IMR-90 (cell line): ENCODE results near the gene KCNIP1. TPM values are rescaled to one million over a fixed set of nuclear protein-coding genes. Genes with fewer than 3 reads are reported as not detected.

ENCODE experiments used
- ATAC-seq: fragments of 200-7000 bp; cut with Tn5 transposase; 2 replicates; pipeline ENCODE4 v1.9.1; 2020; ENCODE audit warnings: low read depth, mild to moderate bottlenecking, moderate library complexity
- BruUV-seq: library from RNA; stranded (reverse); fragments of 400-500 nt; replicated peaks from 2 replicates; lab custom pipeline; 2021; lab: Mats Ljungman, UMichigan
- CTCF ChIA-PET: fragments of 300-600 bp; formaldehyde crosslinking; extraction: SDS; loops from one replicate; lab custom pipeline; 2021; ENCODE audit warnings: antibody characterized with exemption; lab: Yijun Ruan, JAX
- POLR2A ChIA-PET: fragments of 300-600 bp; sonication (Branson Sonifier 250); formaldehyde crosslinking; loops from one replicate; lab custom pipeline; 2022; ENCODE audit warnings: antibody characterized with exemption; ENCODE audit not compliant: unreplicated experiment; lab: Charles Lee
- DNase-seq: peaks from one replicate; pipeline ENCODE4 v3.0.0; 2013
- H2AFZ ChIP-seq: replicated peaks from 2 replicates; pipeline ENCODE3; 2013; ENCODE audit warnings: low read length, mild to moderate bottlenecking; ENCODE audit not compliant: poor library complexity
- H2AK5ac ChIP-seq: 2 replicates; pipeline ENCODE4 v1.6.1; 2013; ENCODE audit warnings: low read depth, low read length, inconsistent platforms
- H2AK9ac ChIP-seq: replicated peaks from 2 replicates; pipeline ENCODE3; 2013; ENCODE audit warnings: mild to moderate bottlenecking, low read depth, low read length, moderate library complexity; ENCODE audit not compliant: poor library complexity
- H2BK120ac ChIP-seq: 2 replicates; pipeline ENCODE4 v1.6.1; 2013; ENCODE audit warnings: low read depth, low read length, inconsistent platforms
- H2BK15ac ChIP-seq: 3 replicates; pipeline ENCODE4 v1.6.1; 2013; ENCODE audit warnings: low read depth, low read length, inconsistent platforms
- H2BK20ac ChIP-seq: 2 replicates; pipeline ENCODE4 v1.6.1; 2013; ENCODE audit warnings: low read depth, mild to moderate bottlenecking, inconsistent platforms, low read length, moderate library complexity
- H2BK5ac ChIP-seq: 2 replicates; pipeline ENCODE4 v1.6.1; 2013; ENCODE audit warnings: mild to moderate bottlenecking, low read depth, low read length, inconsistent platforms; ENCODE audit not compliant: poor library complexity, severe bottlenecking
- H3K14ac ChIP-seq: replicated peaks from 2 replicates; pipeline ENCODE4 v1.6.1; 2013; ENCODE audit warnings: low read depth, low read length, inconsistent platforms
- H3K18ac ChIP-seq: 2 replicates; pipeline ENCODE4 v1.6.1; 2013; ENCODE audit warnings: low read depth, low read length, control low read depth
- H3K23ac ChIP-seq: 2 replicates; pipeline ENCODE4 v1.6.1; 2013; ENCODE audit warnings: low read depth, low read length, inconsistent platforms
- H3K27ac ChIP-seq: 2 replicates; pipeline ENCODE4 v1.5.1; 2013; ENCODE audit warnings: mild to moderate bottlenecking, control low read depth, low read length; ENCODE audit not compliant: insufficient read depth
- H3K27me3 ChIP-seq: 2 replicates; pipeline ENCODE4 v1.6.1; 2013; ENCODE audit warnings: low read length; ENCODE audit not compliant: control insufficient read depth, insufficient read depth
- H3K36me3 ChIP-seq: 2 replicates; pipeline ENCODE4 v1.6.1; 2013; ENCODE audit warnings: low read length, mixed read lengths; ENCODE audit not compliant: control insufficient read depth, insufficient read depth
- H3K4ac ChIP-seq: 2 replicates; pipeline ENCODE4 v1.6.1; 2013; ENCODE audit warnings: low read depth, low read length, inconsistent platforms
- H3K4me1 ChIP-seq: 2 replicates; pipeline ENCODE4 v1.6.1; 2013; ENCODE audit warnings: low read length, mixed read lengths; ENCODE audit not compliant: control insufficient read depth, insufficient read depth
- H3K4me2 ChIP-seq: 2 replicates; pipeline ENCODE4 v1.6.1; 2013; ENCODE audit warnings: low read depth, mild to moderate bottlenecking, control low read depth, low read length, moderate library complexity
- H3K4me3 ChIP-seq: 2 replicates; pipeline ENCODE4 v1.5.1; 2013; ENCODE audit warnings: low read depth, mild to moderate bottlenecking, control low read depth, low read length, moderate library complexity; ENCODE audit not compliant: insufficient read depth
- H3K56ac ChIP-seq: 2 replicates; pipeline ENCODE4 v1.6.1; 2013; ENCODE audit warnings: low read length, inconsistent platforms; ENCODE audit not compliant: insufficient read depth; ENCODE audit errors: extremely low read depth
- H3K79me1 ChIP-seq, 2 experiments: 2 replicates each; pipeline ENCODE4 v1.6.1; 2013; ENCODE audit warnings: low read length in 2 of 2, inconsistent platforms in 1 of 2, low read depth in 1 of 2
- H3K9ac ChIP-seq: 2 replicates; pipeline ENCODE4 v1.6.1; 2013; ENCODE audit warnings: low read depth, low read length, control low read depth
- H3K9me1 ChIP-seq: 2 replicates; pipeline ENCODE4 v1.6.1; 2013; ENCODE audit warnings: low read length, inconsistent platforms; ENCODE audit not compliant: insufficient read depth
- H3K9me3 ChIP-seq: 2 replicates; pipeline ENCODE4 v1.6.1; 2013; ENCODE audit warnings: low read length; ENCODE audit not compliant: control insufficient read depth, insufficient read depth
- H4K20me1 ChIP-seq: 2 replicates; pipeline ENCODE4 v1.6.1; 2013; ENCODE audit warnings: low read length, inconsistent platforms; ENCODE audit not compliant: insufficient read depth
- H4K5ac ChIP-seq: 2 replicates; pipeline ENCODE4 v1.6.1; 2013; ENCODE audit warnings: mild to moderate bottlenecking, low read depth, low read length, control low read depth
- H4K8ac ChIP-seq, 2 experiments: 2 replicates each; pipeline ENCODE4 v1.6.1; 2013; ENCODE audit warnings: low read depth in 2 of 2, low read length in 2 of 2, control low read depth in 1 of 2, inconsistent platforms in 1 of 2
- H4K91ac ChIP-seq: 2 replicates; pipeline ENCODE4 v1.6.1; 2013; ENCODE audit warnings: low read depth, low read length, inconsistent platforms; ENCODE audit not compliant: insufficient read depth
- CHD1 ChIP-seq: IDR thresholded peaks from 2 replicates; pipeline ENCODE4 v1.6.1; 2012; ENCODE audit warnings: low read depth, low read length, improper control_type of control experiment
- FOS ChIP-seq: fragments of 150-350 bp; IDR thresholded peaks from 2 replicates; pipeline ENCODE4 v1.6.1; 2016; ENCODE audit warnings: low read depth, low read length
- MAFK ChIP-seq: IDR thresholded peaks from 2 replicates; pipeline ENCODE4 v1.6.1; 2012; ENCODE audit warnings: low read depth, low read length, improper control_type of control experiment
- MAZ ChIP-seq: IDR thresholded peaks from 2 replicates; pipeline ENCODE4 v1.6.1; 2012; ENCODE audit warnings: low read depth, mild to moderate bottlenecking, low read length, improper control_type of control experiment, moderate library complexity, borderline replicate concordance
- NFE2L2 ChIP-seq: fragments of 150-350 bp; IDR thresholded peaks from 2 replicates; pipeline ENCODE4 v1.6.1; 2016; ENCODE audit warnings: low read depth, mild to moderate bottlenecking, low read length
- USF2 ChIP-seq: fragments of 150-350 bp; IDR thresholded peaks from 2 replicates; pipeline ENCODE4 v1.6.1; 2017; ENCODE audit warnings: mild to moderate bottlenecking, antibody characterized with exemption, low read length, low read depth
- WGBS, 2 experiments: methylation state at CpG; one replicate each; pipeline versions ENCODE4 v1.1.5 to v1.1.7; 2013; ENCODE audit warnings: missing lambda C conversion rate in 2 of 2; ENCODE audit not compliant: insufficient read length in 1 of 2; ENCODE audit errors: extremely low coverage in 2 of 2; 5-methylcytosine and 5-hydroxymethylcytosine counted together
- dilution Hi-C: fragments of 300-500 bp; cut with HindIII; formaldehyde crosslinking; loops from one replicate; pipeline ENCODE4 v1.14.3; 2018; ENCODE audit warnings: low sequenced_read_pairs; ENCODE audit not compliant: unreplicated experiment
- in situ Hi-C: fragments of 300-500 bp; cut with MboI; formaldehyde crosslinking; loops from 3 replicates; pipeline ENCODE4 v1.14.3; 2019; ENCODE audit warnings: low sequenced_read_pairs, inconsistent platforms, mixed read lengths
- intact Hi-C: fragments of 100-400 bp; cut with micrococcal nuclease; formaldehyde crosslinking; loops from 2 replicates; pipeline ENCODE4 v1.10.0; 2022
- polyA plus RNA-seq, 3 experiments: library from polyadenylated mRNA; depleted of rRNA; stranded (reverse); fragments of >200 nt; gene quantifications; 2 replicates each; pipeline ENCODE4 v1.2.3, GENCODE V29; 2012; ENCODE audit warnings: low replicate concordance in 1 of 3
- total RNA-seq: library from RNA; depleted of rRNA; stranded (reverse); fragments of >200 nt; gene quantifications from 2 replicates; pipeline ENCODE4 v1.2.3, GENCODE V29; 2012

Gene KCNIP1
- total and polyA plus RNA-seq, 2 of the 4 experiments (the other 2 are of a cell fraction), result not detected

DNA sequence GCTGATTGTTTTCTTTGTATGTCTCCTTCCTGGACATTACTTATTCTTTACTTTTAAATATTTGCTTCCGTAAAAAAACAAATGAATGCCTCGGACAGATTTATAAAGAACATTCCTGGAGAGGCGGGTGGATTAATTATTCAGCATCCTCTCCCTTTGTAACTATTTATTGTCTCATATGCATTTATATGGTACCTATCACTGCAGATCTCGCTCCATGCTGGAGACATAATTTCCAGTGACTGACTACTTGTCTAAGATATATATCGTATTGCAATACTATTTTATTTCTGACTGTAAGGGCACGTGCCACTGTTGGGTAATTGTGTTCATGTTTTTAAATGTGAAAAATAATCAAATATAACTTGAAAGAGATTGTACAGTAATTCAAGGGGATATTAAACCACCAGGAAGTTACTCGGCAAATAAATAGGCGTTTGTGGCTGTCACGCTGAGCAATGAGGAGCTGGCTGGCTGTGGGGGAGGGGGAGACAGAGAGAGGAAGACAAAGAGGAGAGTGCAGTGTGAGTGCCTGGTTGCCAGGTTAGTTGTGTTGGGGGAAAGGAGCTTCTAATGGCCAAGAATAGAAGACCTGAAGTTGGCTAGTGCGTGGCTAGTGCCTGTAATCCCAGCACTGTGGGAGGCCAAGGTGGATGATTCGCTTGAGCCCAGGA, 147.9 kb downstream of the KCNIP1 start:
- Histone ChIP-seq H2BK5ac (no peak overlapping the region), H3K23ac (no peak overlapping the region), H3K79me1 (no peaks in the 10 kb centered on the region), H4K8ac (no peak overlapping the region), H2AFZ (no peak overlapping the region), H4K91ac (no peak overlapping the region), H3K18ac (no peak overlapping the region), H3K4me3 (no peak overlapping the region), H2AK9ac (no peak overlapping the region), H3K27me3 (no peaks in the 10 kb centered on the region), H3K4me2 (no peak overlapping the region), H3K9ac (no peak overlapping the region), H2BK120ac (no peak overlapping the region), H3K36me3 (no peaks in the 10 kb centered on the region), H3K9me1 (no peaks in the 10 kb centered on the region), H3K14ac (no peak overlapping the region), H3K27ac (no peak overlapping the region), H3K56ac (no peak overlapping the region), H2BK15ac (no peak overlapping the region), H2BK20ac (no peak overlapping the region), H4K5ac (no peak overlapping the region), H3K4ac (no peak overlapping the region), H4K20me1 (no peaks in the 10 kb centered on the region), H3K9me3 (no peaks in the 10 kb centered on the region), H2AK5ac (no peak overlapping the region), H3K4me1 (no peaks in the 10 kb centered on the region)
- dilution Hi-C loops (no loop called here), intact Hi-C loops (no loop called here), in situ Hi-C loops (no loop called here)
- no TSS peak for BruUV-seq
- 90% methylated on average over 2 of the region's 11 CpGs; no CpG with 5 or more reads in 1 of the 2 experiments for WGBS, 2 experiments
- TF ChIP-seq MAZ (no peak), NFE2L2 (no peak), FOS (no peak), USF2 (no peak), MAFK (no peak), CHD1 (no peak)
- no peak for DNase-seq
- POLR2A ChIA-PET, result no interaction called here
- ATAC-seq, result no peak
- CTCF ChIA-PET, result interaction anchor here (2.8 kb wide), 1 partner anchor 13 kb away, joined by 8 read pairs; no protein-coding TSS in a partner anchor
